K562 (cell line): Measurements from ENCODE around the gene CHMP5. TPM values are rescaled to one million over a fixed set of nuclear protein-coding genes. Genes with fewer than 3 reads are reported as not detected.

Experiments
- ADNP ChIP-seq: fragments of 200-800 bp; sonication (Bioruptor generic); IDR thresholded peaks from 2 replicates; pipeline ENCODE4 v1.6.1; 2016; ENCODE audit warnings: missing genetic modification characterization, missing compliant biosample characterization
- ARID1B ChIP-seq: fragments of 450-650 bp; IDR thresholded peaks from 2 replicates; pipeline ENCODE4 v1.6.1; 2016; ENCODE audit warnings: antibody characterized with exemption, mild to moderate bottlenecking, inconsistent platforms
- ARID3B ChIP-seq: fragments of 250-450 bp; sonication (Bioruptor Pico); IDR thresholded peaks from 2 replicates; pipeline ENCODE4 v1.4.0; 2020; ENCODE audit warnings: borderline replicate concordance
- CBX8 ChIP-seq: fragments of 200-600 bp; sonication (generic); IDR thresholded peaks from 2 replicates; pipeline ENCODE4 v1.6.1; 2012; ENCODE audit warnings: borderline replicate concordance, mixed run types, low read depth, mild to moderate bottlenecking, moderate library complexity, mixed read lengths, low read length, control low read depth, inconsistent platforms; ENCODE audit not compliant: poor library complexity, severe bottlenecking; ENCODE audit errors: extremely low read depth
- CREM ChIP-seq: IDR thresholded peaks from 2 replicates; pipeline ENCODE4 v1.6.1; 2014; ENCODE audit warnings: antibody characterized with exemption, low read depth
- FOXJ3 ChIP-seq: sonication (generic); formaldehyde crosslinking; IDR thresholded peaks from 2 replicates; pipeline ENCODE4 v1.4.0; 2020; ENCODE audit warnings: mild to moderate bottlenecking, missing genetic modification reagents
- FUS ChIP-seq: fragments of 200-400 bp; formaldehyde crosslinking; optimal IDR thresholded peaks from 2 replicates; pipeline ENCODE3; 2017; ENCODE audit warnings: low read depth, low read length
- GMEB1 ChIP-seq: fragments of 250-450 bp; sonication (Bioruptor Pico); IDR thresholded peaks from 2 replicates; pipeline ENCODE4 v1.4.0; 2020; ENCODE audit warnings: mild to moderate bottlenecking
- GTF2B ChIP-seq: IDR thresholded peaks from 2 replicates; pipeline ENCODE4 v1.6.1; 2011; ENCODE audit not compliant: insufficient read length; ENCODE audit errors: extremely low read depth
- HNRNPUL1 ChIP-seq: fragments of 200-400 bp; formaldehyde crosslinking; IDR thresholded peaks from 2 replicates; pipeline ENCODE4 v1.6.1; 2017; ENCODE audit warnings: low read length
- JUND ChIP-seq, 2 experiments: IDR thresholded peaks; 2 replicates in 1 of 2; 3 replicates in 1 of 2; pipeline ENCODE4 v1.6.1; 2011; ENCODE audit warnings: borderline replicate concordance in 2 of 2, low read depth in 2 of 2, low read length in 2 of 2, improper control_type of control experiment in 1 of 2, missing biosample characterization in 1 of 2, missing genetic modification characterization in 1 of 2, missing genetic modification reagents in 1 of 2
- NFE2 ChIP-seq: IDR thresholded peaks from 2 replicates; pipeline ENCODE4 v1.6.1; 2014; ENCODE audit warnings: antibody characterized with exemption, low read depth
- NONO ChIP-seq, 2 experiments: fragments of 200-400 bp in 1 of 2; fragments of 450-650 bp in 1 of 2; formaldehyde crosslinking in 1 of 2; IDR thresholded peaks; 2 replicates each; pipeline ENCODE4 v1.6.1; 2017; ENCODE audit warnings: low read depth in 2 of 2, mild to moderate bottlenecking in 2 of 2, moderate library complexity in 2 of 2, low read length in 1 of 2
- PKNOX1 ChIP-seq: fragments of 450-650 bp; IDR thresholded peaks from 2 replicates; pipeline ENCODE4 v1.6.1; 2016
- RFX5 ChIP-seq: IDR thresholded peaks from 2 replicates; pipeline ENCODE4 v1.6.1; 2011; ENCODE audit warnings: low read depth, mild to moderate bottlenecking, improper control_type of control experiment, low read length
- ZNF316 ChIP-seq: fragments of 450-650 bp; IDR thresholded peaks from 2 replicates; pipeline ENCODE4 v1.6.1; 2016
- ZNF518B ChIP-seq: fragments of 250-450 bp; sonication (Bioruptor Pico); IDR thresholded peaks from 2 replicates; pipeline ENCODE4 v1.5.0; 2021; ENCODE audit warnings: mild to moderate bottlenecking, moderate library complexity
- ZNF57 ChIP-seq: fragments of 450-650 bp; formaldehyde crosslinking; IDR thresholded peaks from 2 replicates; pipeline ENCODE4 v1.4.0; 2020; ENCODE audit warnings: mild to moderate bottlenecking, moderate library complexity
- polyA plus RNA-seq, 8 experiments: library from polyadenylated mRNA; depleted of rRNA in 4 of 8; stranded (reverse) in 5 of 8; unstranded in 3 of 8; fragments of >200 nt; fragmentation: Nextera tagmentation in 2 of 8; fragmentation: Illumina TruSeq in 1 of 8; extraction: Ambion mirVana in 2 of 8; extraction: Trizol in 1 of 8; gene quantifications; 2 replicates each; pipeline versions ENCODE4 v1.2.1 to v1.2.3, GENCODE V29; 2011 to 2014; ENCODE audit warnings: inconsistent platforms in 1 of 8, missing spikeins in 1 of 8
- total RNA-seq, 7 experiments: library from RNA; depleted of rRNA in 6 of 7; stranded (reverse); fragments of >200 nt in 6 of 7; fragmentation: Illumina TruSeq in 2 of 7; extraction: Trizol in 2 of 7; gene quantifications; 2 replicates each; pipeline versions ENCODE4 v1.2.1 to v1.2.3, GENCODE V29; 2011 to 2021; ENCODE audit warnings: low replicate concordance in 1 of 7

CHMP5 gene
- total and polyA plus RNA-seq, 9 of the 15 experiments (the other 6 are each of a cell fraction or from before 2014, with no cell fraction given) = 36.0 to 105 (median 54.9) TPM

- TF ChIP-seq ARID1B = peak; percentile 23; the same call in 1 of the 2 replicates
- TF ChIP-seq NFE2 = peak; percentile 74
- no peak for TF ChIP-seq FUS
- no peak for TF ChIP-seq NONO (IDR thresholded peaks at IDR 0.05; ENCODE audit: low read depth in 2 of 2, low read length in 1 of 2)
- peak; percentile 40; the same call in 1 of the 2 replicates for TF ChIP-seq JUND (IDR thresholded peaks at IDR 0.05; ENCODE audit: borderline replicate concordance, low read depth, low read length)
- peak; percentile 55; the same call in 1 of the 3 replicates for TF ChIP-seq JUND (tag; IDR thresholded peaks at IDR 0.05; ENCODE audit: borderline replicate concordance, low read depth, low read length)
- peak; percentile 92 for TF ChIP-seq ZNF316
- no peak for TF ChIP-seq ZNF518B (CRISPR knock-in tag)
- no peak for TF ChIP-seq FOXJ3 (CRISPR knock-in tag)
- no peak for TF ChIP-seq HNRNPUL1
- no peak for TF ChIP-seq CREM
- TF ChIP-seq ZNF57 = no peak
- TF ChIP-seq PKNOX1 = peak; percentile 26; the same call in 1 of the 2 replicates
- no peak for TF ChIP-seq GMEB1
- no peak for TF ChIP-seq ADNP (tag)
- no peak for TF ChIP-seq GTF2B
- no peak for TF ChIP-seq RFX5
- no peak for TF ChIP-seq ARID3B (CRISPR knock-in tag)
- no peak for TF ChIP-seq CBX8
Observed at GRCh38 chr9:33260372-33260771, 4.5 kb upstream of the CHMP5 start (continued).
